BJ (cell line): ENCODE results near the gene ATAD3A. TPM values are rescaled to one million over a fixed set of nuclear protein-coding genes. Genes with fewer than 3 reads are reported as not detected.
A peak's percentile ranks its signal among the peaks of the same experiment; 100 is the strongest.
"Not testable (repeated sequence)": the region's sequence is repeated elsewhere in the genome, so short reads cannot be mapped to it uniquely, and the experiment has no call there.

Source experiments
- CTCF ChIA-PET: fragments of 350-600 bp; formaldehyde crosslinking; extraction: SDS; loops from one replicate; lab custom pipeline; 2021; ENCODE audit warnings: antibody characterized with exemption, inconsistent platforms; lab: Yijun Ruan, JAX
- POLR2A ChIA-PET: fragments of 300-600 bp; sonication (Branson Sonifier 250); formaldehyde crosslinking; extraction: SDS; loops from one replicate; lab custom pipeline; 2021; ENCODE audit warnings: antibody characterized with exemption; lab: Charles Lee
- DNase-seq: peaks from one replicate; pipeline ENCODE4 v3.0.0-alpha.2; 2011; ENCODE audit warnings: low read depth
- H3K27me3 ChIP-seq: 2 replicates; pipeline ENCODE4 v1.6.0; 2011; ENCODE audit warnings: low read length; ENCODE audit not compliant: control insufficient read depth, insufficient read depth
- H3K36me3 ChIP-seq: 2 replicates; pipeline ENCODE4 v1.5.1; 2011; ENCODE audit warnings: low read length; ENCODE audit not compliant: control insufficient read depth, insufficient read depth
- H3K4me3 ChIP-seq: 2 replicates; pipeline ENCODE4 v1.5.1; 2011; ENCODE audit warnings: low read depth, mild to moderate bottlenecking, control low read depth, low read length
- CTCF ChIP-seq: IDR thresholded peaks from 2 replicates; pipeline ENCODE4 v1.5.1; 2011; ENCODE audit warnings: low read depth, mild to moderate bottlenecking, control low read depth, inconsistent platforms, low read length, moderate library complexity; ENCODE audit not compliant: insufficient read depth
- polyA minus RNA-seq: library from RNA; depleted of rRNA, polyadenylated mRNA; stranded (reverse); fragments of >200 nt; gene quantifications from 2 replicates; pipeline ENCODE4 v1.2.3, GENCODE V29; 2011; rRNA and poly(A)+ RNA removed
- polyA plus RNA-seq: library from polyadenylated mRNA; depleted of rRNA; stranded (reverse); fragments of >200 nt; gene quantifications from 2 replicates; pipeline ENCODE4 v1.2.3, GENCODE V29; 2011; rRNA removed

Gene ATAD3A
- polyA plus RNA-seq (12.5 and 19.7 TPM in 2 replicates), polyA minus RNA-seq (9.0 and 11.3 TPM in 2 replicates)

GRCh38 chr1:1511533-1512285, at the start of gene ATAD3A:
TSS of gene ATAD3A (plus strand) at chr1:1512162. CDS start at chr1:1512269, 107 bp downstream.
- no peak for TF ChIP-seq CTCF
- POLR2A ChIA-PET: interaction anchor here (1.0 kb wide), 1 partner anchor 18 kb away, joined by 3 read pairs; no protein-coding TSS in a partner anchor
- DNase-seq: peak; percentile 83
- H3K4me3 ChIP-seq: peak within 1 kb of the TSS; percentile 72
- CTCF ChIA-PET: no interaction called here
- no peaks in the 10 kb centered on the region for H3K27me3 ChIP-seq
- H3K36me3 ChIP-seq: peaks cover 4% of the 10 kb centered on the region

- Histone ChIP-seq H3K4me3 (no peak overlapping the region), H3K27me3 (no peaks in the 10 kb centered on the region), H3K36me3 (no peaks in the 10 kb centered on the region)
- CTCF ChIA-PET: interaction anchor here (0.7 to 2.3 kb wide), 3 partner anchors 21 to 32 kb away, joined by 3 to 13 read pairs (median 3); no protein-coding TSS in a partner anchor
- TF ChIP-seq CTCF: no peak
- POLR2A ChIA-PET: no interaction called here
- peak; percentile 3 for DNase-seq
Measured at GRCh38 chr1:1462318-1462966, 49.5 kb upstream of the ATAD3A start.

- no peak for TF ChIP-seq CTCF
- no peak for DNase-seq
- ChIA-PET POLR2A (interaction anchor here (0.6 kb wide), 1 partner anchor 88 kb away, joined by 6 read pairs; the partner anchor contains the start of gene AURKAIP1), CTCF (interaction anchor here (0.9 to 2.3 kb wide), 2 partner anchors 22 to 33 kb away, joined by 3 to 13 read pairs; no protein-coding TSS in a partner anchor)
- no peak overlapping the region for H3K4me3 ChIP-seq
- H3K36me3 ChIP-seq: no peaks in the 10 kb centered on the region
- no peaks in the 10 kb centered on the region for H3K27me3 ChIP-seq
Measured at GRCh38 chr1:1463312-1463711, 48.6 kb upstream of the ATAD3A start.

- H3K27me3 ChIP-seq, H3K36me3 ChIP-seq, POLR2A ChIA-PET, CTCF ChIA-PET, H3K4me3 ChIP-seq, DNase-seq: not testable (repeated sequence)
Measured at GRCh38 chr1:1468196-1468985, 43.6 kb upstream of the ATAD3A start.

- ChIA-PET POLR2A (no interaction called here), CTCF (no interaction called here)
- no peak for DNase-seq
- no peaks in the 10 kb centered on the region; the same call in 1 of the 2 replicates for H3K36me3 ChIP-seq
- no peaks in the 10 kb centered on the region for H3K27me3 ChIP-seq
- no peak for TF ChIP-seq CTCF
- peak overlapping the region; percentile 86 for H3K4me3 ChIP-seq
Measured at GRCh38 chr1:1470626-1471388, 41.2 kb upstream of the ATAD3A start.
